GM12872 (cell line): ENCODE results near the gene WFDC1.

Experiments
- CTCF ChIP-seq: IDR thresholded peaks from 3 replicates; pipeline ENCODE4 v1.5.1; 2011; ENCODE audit warnings: low read depth, mild to moderate bottlenecking, low read length, moderate library complexity; ENCODE audit not compliant: insufficient read depth

Gene WFDC1, protein sequence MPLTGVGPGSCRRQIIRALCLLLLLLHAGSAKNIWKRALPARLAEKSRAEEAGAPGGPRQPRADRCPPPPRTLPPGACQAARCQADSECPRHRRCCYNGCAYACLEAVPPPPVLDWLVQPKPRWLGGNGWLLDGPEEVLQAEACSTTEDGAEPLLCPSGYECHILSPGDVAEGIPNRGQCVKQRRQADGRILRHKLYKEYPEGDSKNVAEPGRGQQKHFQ

DNA sequence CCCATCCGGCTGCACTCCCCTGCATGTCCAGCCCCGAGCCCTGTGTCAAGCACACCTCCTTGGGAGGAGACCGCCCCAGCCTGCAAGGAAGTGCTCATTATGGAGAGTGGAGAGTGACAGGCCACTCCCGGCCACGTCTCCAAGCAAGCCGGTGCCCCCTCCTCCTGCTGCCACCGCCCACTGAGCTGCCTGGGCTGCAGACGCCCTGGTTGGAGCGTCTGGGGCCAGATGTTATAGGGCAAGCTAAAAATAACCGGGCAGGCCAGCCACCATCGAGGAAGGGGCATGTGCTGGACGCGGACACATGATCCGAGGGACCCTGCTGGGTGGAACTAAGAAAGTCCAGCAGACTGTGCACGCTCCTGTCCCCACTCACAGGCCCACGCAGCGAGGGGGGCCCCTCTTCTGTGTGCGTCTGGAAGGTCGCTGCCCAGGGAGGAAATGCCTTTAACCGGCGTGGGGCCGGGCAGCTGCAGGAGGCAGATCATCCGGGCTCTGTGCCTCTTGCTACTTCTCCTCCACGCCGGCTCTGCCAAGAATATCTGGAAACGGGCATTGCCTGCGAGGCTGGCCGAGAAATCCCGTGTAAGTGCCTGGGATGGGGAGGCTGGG, at the start of gene WFDC1:
WFDC1 (plus strand) TSS at position 348 of the 612 bp plus-strand sequence; CDS start at position 442, 94 bp downstream.
- TF ChIP-seq CTCF: no peak

- TF ChIP-seq CTCF: no peak
These were observed 48.6 kb upstream of the WFDC1 start for GRCh38 chr16:84245956-84246678.

GRCh38 chr16:84246679-84247077, 48.0 kb upstream of the WFDC1 start:
- TF ChIP-seq CTCF: no peak

DNA sequence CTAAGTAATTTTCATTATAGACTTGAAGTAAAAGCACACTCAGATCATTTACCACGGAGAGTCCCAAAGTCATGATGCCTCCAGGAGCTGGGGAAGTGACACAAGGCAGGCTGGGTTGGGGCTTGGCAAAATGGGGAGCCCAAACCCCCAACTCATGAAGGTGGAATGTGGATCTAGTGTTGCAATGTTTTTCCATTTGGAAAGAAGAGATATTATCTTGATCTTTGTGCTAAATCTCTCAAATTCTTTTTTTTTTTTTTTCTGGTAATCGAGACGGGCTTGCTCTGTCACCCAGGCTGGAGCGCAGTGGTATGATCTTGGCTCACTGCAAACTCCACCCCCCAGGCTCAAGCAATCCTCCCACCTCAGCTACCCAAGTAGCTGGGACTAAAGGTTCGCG, 47.3 kb upstream of the WFDC1 start:
- no peak for TF ChIP-seq CTCF

DNA sequence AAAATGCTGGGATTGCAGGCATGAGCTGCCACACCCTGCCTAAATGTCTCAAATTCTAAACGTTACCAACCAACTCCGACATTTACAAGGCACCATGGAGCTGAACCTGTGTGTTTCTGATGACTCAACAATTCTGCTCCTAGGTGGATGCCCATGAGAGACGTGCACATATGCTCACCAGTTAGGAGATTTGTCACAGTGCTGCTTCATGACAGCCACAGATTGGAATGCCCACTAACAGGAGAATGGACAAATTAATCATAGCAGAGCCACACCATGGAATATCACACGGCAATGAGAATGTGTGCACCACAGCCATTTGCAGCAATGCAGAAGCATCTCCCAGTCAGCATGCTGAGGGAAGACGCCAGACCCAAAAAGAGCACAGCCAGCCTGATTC, 46.8 kb upstream of the WFDC1 start:
- TF ChIP-seq CTCF: no peak

- no peak for TF ChIP-seq CTCF
These were observed 42.5 kb upstream of the WFDC1 start for GRCh38 chr16:84252184-84252583.

DNA sequence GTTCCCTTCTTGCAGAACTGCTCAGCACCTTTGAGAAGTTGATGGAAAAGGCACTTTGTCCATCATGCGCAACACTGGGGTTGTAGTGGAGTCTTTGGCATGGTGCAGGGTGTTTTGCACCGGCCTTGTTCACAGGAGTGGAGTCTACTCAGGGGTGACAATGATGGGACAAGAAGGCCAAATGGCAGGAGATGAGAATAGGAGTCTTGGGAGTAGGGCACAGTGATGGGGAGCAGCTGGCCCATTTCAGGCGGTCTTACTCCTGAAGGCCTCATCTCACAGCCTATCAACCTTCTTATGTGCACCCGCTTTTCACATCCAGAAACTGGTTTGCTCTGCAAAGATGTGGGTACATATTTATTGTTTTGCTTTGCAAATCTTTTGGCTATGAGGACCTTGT, 41.5 kb upstream of the WFDC1 start:
- no peak for TF ChIP-seq CTCF
